CD4-positive, alpha-beta T cell treated with Interleukin-6 at 100 ng/mL for 8 hours (primary cell): Measurements from ENCODE around the gene TSEN2.

ENCODE experiments used
- DNase-seq: peaks from one replicate; pipeline ENCODE4 v3.0.0-alpha.2; 2020; ENCODE audit warnings: mixed read lengths, low spot score

The TSEN2 gene

GRCh38 chr3:12556690-12557472 is 72.6 kb downstream of the TSEN2 start, which contains the start of gene MKRN2:
MKRN2 (plus strand) TSS chr3:12557087; CDS start chr3:12557151, 64 bp downstream.
- DNase-seq = peak; percentile 78

GRCh38 chr3:12557473-12558100 is 73.3 kb downstream of the TSEN2 start:
- no peak for DNase-seq

- DNase-seq = no peak
Observed at GRCh38 chr3:12558706-12559105, 74.4 kb downstream of the TSEN2 start.

- DNase-seq = no peak
Observed at GRCh38 chr3:12559520-12559919, 75.2 kb downstream of the TSEN2 start.

GRCh38 chr3:12560505-12561190 is 76.4 kb downstream of the TSEN2 start:
- no peak for DNase-seq

GRCh38 chr3:12561397-12561796 is 77.1 kb downstream of the TSEN2 start:
- no peak for DNase-seq

- no peak for DNase-seq
Observed at GRCh38 chr3:12562451-12562850, 78.2 kb downstream of the TSEN2 start.

- no peak for DNase-seq
Observed at GRCh38 chr3:12566976-12567375, 82.7 kb downstream of the TSEN2 start.

- no peak for DNase-seq
Observed at GRCh38 chr3:12568747-12569146, 84.5 kb downstream of the TSEN2 start.

- DNase-seq = no peak
Observed at GRCh38 chr3:12569836-12570235, 85.6 kb downstream of the TSEN2 start.

- no peak for DNase-seq
Observed at GRCh38 chr3:12571986-12572385, 87.7 kb downstream of the TSEN2 start.

GRCh38 chr3:12574131-12574530 is 89.9 kb downstream of the TSEN2 start:
- DNase-seq = no peak

- no peak for DNase-seq
Observed at GRCh38 chr3:12574661-12575060, 90.4 kb downstream of the TSEN2 start.

GRCh38 chr3:12577379-12577778 is 93.1 kb downstream of the TSEN2 start:
- no peak for DNase-seq

GRCh38 chr3:12578742-12579141 is 94.5 kb downstream of the TSEN2 start:
- DNase-seq = no peak

- DNase-seq = no peak
Observed at GRCh38 chr3:12579456-12579855, 95.2 kb downstream of the TSEN2 start.

GRCh38 chr3:12579905-12580304 is 95.6 kb downstream of the TSEN2 start:
- no peak for DNase-seq

- DNase-seq = no peak
Observed at GRCh38 chr3:12582730-12583129, 98.5 kb downstream of the TSEN2 start.
